Measurements from ENCODE around the gene ATPAF1. TPM values are rescaled to one million over a fixed set of nuclear protein-coding genes. Genes with fewer than 3 reads are reported as not detected.

ATPAF1 gene
- total RNA-seq, 1 donor from 2014 or later: 39.6 TPM

- no peak for DNase-seq (ENCODE audit: low read depth)
- peak; percentile 65 for TF ChIP-seq CTCF (conservative IDR thresholded peaks at IDR 0.05; ENCODE audit: low read depth, low read length)
- no peak overlapping the region for H3K4me3 ChIP-seq (ENCODE audit: low read depth, low read length)
Observed at GRCh38 chr1:46622344-46622743, 45.8 kb downstream of the ATPAF1 start.

GRCh38 chr1:46621930-46622329 lies 46.2 kb downstream of the ATPAF1 start:
- DNase-seq (ENCODE audit: low read depth): no peak
- TF ChIP-seq CTCF (conservative IDR thresholded peaks at IDR 0.05; ENCODE audit: low read depth, low read length): no peak
- H3K4me3 ChIP-seq (ENCODE audit: low read depth, low read length): no peak overlapping the region

GRCh38 chr1:46619656-46620258 lies 48.4 kb downstream of the ATPAF1 start:
- DNase-seq (ENCODE audit: low read depth): no peak
- TF ChIP-seq CTCF (conservative IDR thresholded peaks at IDR 0.05; ENCODE audit: low read depth, low read length): no peak
- H3K4me3 ChIP-seq (ENCODE audit: low read depth, low read length): no peak overlapping the region

GRCh38 chr1:46618754-46619415 lies 49.3 kb downstream of the ATPAF1 start:
- H3K4me3 ChIP-seq (ENCODE audit: low read depth, low read length): no peak overlapping the region
- TF ChIP-seq CTCF (conservative IDR thresholded peaks at IDR 0.05; ENCODE audit: low read depth, low read length): no peak
- DNase-seq (ENCODE audit: low read depth): no peak

GRCh38 chr1:46617833-46618232 lies 50.3 kb downstream of the ATPAF1 start:
- no peak overlapping the region for H3K4me3 ChIP-seq (ENCODE audit: low read depth, low read length)
- no peak for DNase-seq (ENCODE audit: low read depth)
- TF ChIP-seq CTCF (conservative IDR thresholded peaks at IDR 0.05; ENCODE audit: low read depth, low read length): no peak

GRCh38 chr1:46617108-46617800 lies 50.9 kb downstream of the ATPAF1 start:
- peak overlapping the region; percentile 73 for H3K4me3 ChIP-seq (ENCODE audit: low read depth, low read length)
- no peak for TF ChIP-seq CTCF (conservative IDR thresholded peaks at IDR 0.05; ENCODE audit: low read depth, low read length)
- no peak for DNase-seq (ENCODE audit: low read depth)
